ENCODE data around the gene UBE2L5. TPM values are rescaled to one million over a fixed set of nuclear protein-coding genes. Genes with fewer than 3 reads are reported as not detected.

Gene UBE2L5
- total RNA-seq (2014; rRNA removed; shearing (Covaris generic)) = not detected in 2 replicates

- DNase-seq (ENCODE audit: low read depth) = peak; percentile 76
Measured at GRCh38 chr13:30422054-30422839, at the start of gene UBE2L5. Gene UBE2L5, plus strand, starts transcription at chr13:30422493. Its CDS starts 5,498 bp downstream, at chr13:30427991.

DNA sequence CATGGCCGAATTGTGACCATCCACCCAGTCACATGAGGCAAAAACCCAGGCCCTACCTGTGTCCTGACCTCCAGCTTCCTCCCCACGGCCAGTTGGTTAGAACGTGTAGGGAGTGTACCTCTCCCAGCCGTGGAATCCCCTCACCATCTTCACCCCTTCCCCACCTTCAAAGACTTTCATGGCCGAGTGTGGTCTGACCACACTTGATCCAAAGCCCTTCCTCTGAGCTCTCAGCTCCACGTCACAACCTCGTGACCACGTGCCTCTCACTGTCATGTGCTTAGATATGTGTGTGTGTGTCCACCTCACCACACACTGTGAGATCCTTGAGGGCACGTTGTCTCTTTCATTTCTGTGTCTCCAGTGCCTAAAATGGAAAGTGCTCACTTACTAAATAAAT lies 48.6 kb upstream of the UBE2L5 start:
- no peak for DNase-seq (ENCODE audit: low read depth)

- no peak for DNase-seq (ENCODE audit: low read depth)
Measured at GRCh38 chr13:30375265-30375835, 46.9 kb upstream of the UBE2L5 start.

DNA sequence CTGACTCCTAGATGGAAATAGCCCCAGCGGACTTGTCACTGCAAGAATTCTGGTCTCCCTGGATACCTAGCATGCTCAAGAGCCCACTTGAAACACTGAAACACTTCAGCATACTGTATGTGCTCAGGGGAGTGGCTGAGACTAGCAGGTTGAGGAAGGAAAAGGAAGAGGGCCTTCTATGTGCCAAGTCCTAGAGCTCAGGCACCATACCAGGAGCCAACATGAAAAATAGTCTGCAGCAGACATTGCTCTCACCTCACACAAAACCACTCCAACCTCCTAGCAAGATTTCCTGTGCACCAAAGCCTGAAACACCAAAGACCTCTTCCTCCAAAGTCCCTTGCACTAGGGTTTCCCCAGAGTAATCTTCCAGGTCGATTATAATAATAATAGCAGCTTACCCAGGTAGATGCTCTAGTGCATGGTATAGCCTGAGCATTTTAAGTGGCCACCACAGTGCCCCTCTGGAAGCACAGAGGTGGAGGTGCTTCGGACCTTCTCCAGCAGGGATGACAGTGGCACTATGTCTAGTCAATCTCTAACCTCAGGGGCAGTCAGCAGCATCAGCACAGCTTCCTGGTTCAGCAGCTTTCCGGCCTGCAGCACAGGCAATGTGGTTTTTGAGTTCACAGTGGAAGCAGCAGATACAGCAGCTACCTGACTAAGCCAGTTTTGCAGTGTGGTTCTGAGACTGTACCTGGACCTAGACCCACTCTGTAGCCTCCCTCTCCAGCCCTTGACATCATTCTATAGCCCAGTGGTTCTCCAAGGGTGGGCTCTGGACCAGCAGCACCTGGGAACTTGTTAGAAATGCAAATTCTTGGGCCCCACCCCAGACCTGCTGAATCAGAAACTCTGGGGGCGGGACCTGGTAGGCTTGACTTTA lies 45.6 kb upstream of the UBE2L5 start:
- DNase-seq (ENCODE audit: low read depth) = no peak

- DNase-seq (ENCODE audit: low read depth) = no peak
Measured at GRCh38 chr13:30377312-30377685, 45.0 kb upstream of the UBE2L5 start.

GRCh38 chr13:30378191-30378590 lies 44.1 kb upstream of the UBE2L5 start:
- DNase-seq (ENCODE audit: low read depth) = no peak

- DNase-seq (ENCODE audit: low read depth) = no peak
Measured at GRCh38 chr13:30381049-30381448, 41.2 kb upstream of the UBE2L5 start.

DNA sequence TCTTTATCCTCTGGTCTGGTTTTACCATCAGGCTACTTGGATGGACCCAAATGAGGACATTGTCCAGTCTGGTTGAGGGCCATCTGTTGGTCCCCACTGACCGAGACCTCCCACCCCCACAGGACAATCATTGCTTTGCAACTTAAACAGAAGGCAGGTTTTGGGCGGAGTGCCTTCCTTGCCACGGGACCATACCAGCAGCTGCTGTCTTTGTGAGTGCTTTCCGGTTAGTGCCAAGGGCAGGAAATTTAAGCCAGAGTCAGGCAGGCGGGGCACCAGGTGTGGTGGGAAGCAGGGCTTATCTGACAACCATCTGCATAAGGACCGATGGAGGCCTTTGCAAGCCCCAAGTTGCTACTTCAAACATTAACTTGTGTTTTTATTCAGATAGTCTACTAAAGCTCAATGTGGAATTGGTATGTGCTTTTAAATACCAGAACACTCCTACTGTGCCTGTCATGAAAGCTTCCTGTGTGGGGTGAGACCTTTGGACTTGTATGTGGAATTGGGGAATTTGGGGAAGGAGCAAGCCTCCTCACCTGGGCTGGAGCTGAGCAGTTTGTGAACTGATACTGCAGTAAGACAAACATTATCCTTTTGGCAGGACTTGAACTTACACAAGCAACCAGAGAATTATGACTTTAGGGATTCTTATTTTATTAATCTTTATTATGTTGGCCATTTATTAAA lies 39.3 kb upstream of the UBE2L5 start:
- no peak for DNase-seq (ENCODE audit: low read depth)

DNA sequence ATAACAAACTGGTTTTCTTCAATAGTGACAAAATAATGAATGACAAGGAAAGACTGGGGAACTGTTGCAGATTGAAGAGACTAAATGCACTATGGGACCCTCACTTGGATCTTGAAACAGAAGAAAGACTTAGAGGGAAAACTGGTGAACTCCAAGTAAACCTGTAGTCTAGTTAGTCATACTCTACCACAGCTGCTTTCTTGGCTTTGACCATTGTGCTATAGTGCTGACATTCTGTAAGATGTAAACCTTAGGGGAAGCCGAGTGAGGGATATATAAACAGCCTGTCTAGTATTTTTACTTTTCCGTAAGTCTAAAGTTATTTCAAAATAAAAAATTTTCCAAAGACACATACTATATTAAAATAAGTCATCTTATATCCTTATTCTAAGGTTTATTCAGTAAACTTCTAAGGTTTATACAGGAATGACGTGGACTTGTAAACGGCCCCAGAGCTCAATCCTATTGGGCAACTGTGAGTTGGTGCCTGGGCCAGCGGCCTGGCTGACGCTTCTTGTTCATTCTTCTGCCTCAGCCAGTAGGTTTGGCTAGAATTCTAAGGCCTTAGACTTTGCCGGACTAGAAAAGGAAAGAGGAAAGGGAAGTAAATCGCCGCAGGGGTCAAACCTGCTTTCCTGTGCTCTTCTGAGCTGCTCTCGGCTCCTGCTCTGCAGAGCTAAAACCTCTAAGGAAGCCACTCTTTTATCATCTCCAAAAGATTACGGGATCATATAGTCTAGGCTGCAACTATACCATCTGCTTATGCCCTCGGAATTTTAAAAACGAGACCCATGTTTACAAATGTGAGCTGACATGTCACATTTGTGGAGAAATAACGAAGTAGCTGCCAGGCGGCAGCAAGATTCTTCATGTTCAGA lies 33.6 kb upstream of the UBE2L5 start:
- no peak for DNase-seq (ENCODE audit: low read depth)

- no peak for DNase-seq (ENCODE audit: low read depth)
Measured at GRCh38 chr13:30391956-30392680, 30.2 kb upstream of the UBE2L5 start.

GRCh38 chr13:30392681-30393045 lies 29.6 kb upstream of the UBE2L5 start:
- no peak for DNase-seq (ENCODE audit: low read depth)

DNA sequence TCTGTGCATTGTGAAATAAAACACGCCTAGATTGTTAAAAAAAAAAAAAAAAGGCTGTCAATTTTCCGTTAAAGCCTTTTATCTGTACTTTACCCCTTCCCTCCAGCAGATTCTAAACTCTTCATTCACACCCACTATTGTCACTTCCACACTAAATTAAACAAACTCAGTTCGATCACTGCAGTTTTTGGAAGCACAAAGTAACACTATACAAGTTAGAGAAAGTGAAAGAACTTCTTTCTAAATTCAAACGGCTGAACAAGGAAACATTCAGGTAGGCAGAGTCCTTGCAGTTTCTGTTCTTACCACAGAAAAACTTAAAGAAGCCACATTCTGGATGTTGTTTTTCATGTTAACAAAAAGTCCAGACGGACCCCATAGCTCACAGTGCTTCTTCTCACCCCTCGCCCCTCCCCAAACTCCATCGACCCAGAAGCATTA lies 27.5 kb upstream of the UBE2L5 start:
- DNase-seq (ENCODE audit: low read depth) = peak; percentile 11

DNA sequence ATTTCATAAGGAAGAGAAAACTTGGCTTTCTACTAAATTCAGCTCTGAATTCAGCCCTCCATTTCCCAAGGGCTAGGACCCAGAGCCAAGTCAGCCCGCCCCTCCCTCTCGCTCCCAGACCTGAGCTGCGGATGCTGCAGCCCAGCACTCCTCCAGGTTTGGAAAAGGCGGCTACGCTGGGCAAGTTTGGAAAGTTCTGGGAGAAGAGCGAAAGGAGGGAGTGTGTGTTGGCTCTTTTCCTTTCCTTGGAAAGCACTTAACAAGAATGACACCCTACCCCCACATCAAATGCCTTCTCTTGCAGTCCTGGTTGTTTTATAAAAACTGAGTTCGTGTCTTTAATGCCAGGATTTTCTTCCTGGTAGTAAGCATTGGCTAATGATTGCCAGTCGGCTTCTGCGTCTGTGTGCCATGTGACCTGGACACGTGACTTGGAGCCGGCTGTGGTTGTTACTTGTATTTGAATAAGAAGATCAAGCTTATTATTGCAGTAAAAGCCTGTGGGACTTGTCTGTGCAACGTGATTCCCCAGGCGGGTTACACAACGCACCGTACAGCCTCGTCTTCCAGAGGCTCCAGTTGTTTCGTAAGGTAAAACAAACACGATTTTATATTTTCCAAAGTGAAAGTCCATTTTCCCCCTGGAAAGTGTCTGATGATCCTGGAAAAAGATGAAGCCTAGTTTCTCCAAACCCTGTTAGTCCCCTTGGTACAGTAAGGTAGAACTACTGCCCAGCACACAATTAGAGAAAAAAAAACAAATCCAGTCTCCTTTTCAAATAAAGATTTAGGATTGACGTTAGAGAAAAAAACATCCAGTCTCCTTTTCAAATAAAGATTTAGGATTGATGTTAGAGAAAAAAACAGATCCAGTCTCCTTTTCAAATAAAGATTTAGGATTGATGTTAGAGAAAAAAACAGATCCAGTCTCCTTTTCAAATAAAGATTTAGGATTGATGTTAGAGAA lies 26.8 kb upstream of the UBE2L5 start:
- DNase-seq (ENCODE audit: low read depth) = peak; percentile 87

DNA sequence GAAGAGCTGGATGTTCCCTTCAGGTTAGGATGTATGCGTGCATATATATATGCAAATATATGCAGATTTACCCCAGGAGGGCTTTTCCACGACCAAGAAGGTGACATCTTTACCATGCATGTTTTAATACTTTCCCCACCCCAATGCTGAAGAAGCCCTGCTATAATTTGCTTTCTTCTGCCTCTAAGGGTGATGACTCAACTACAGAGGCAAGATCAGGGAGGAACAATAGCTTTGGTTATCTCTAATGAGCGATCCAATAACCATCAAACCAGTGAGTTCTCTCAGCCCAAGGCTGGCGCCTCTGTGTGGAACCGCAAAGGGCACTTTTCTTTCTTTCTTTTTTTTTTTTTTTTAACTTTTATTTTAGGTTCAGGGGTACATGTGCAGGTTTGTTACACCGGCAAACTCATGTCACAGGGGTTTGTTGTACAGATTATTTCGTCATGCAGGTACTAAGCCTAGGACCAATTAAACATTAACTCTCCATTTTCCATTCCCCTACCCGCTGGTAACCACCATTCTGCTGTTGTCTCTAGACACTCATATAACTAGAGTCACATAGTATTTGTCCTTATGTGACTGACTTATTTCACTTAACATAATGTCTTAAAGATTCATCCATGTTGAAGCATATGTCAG lies 25.7 kb upstream of the UBE2L5 start:
- DNase-seq (ENCODE audit: low read depth) = peak; percentile 60

- DNase-seq (ENCODE audit: low read depth) = no peak
Measured at GRCh38 chr13:30398601-30399072, 23.7 kb upstream of the UBE2L5 start.

GRCh38 chr13:30400376-30400775 lies 21.9 kb upstream of the UBE2L5 start:
- no peak for DNase-seq (ENCODE audit: low read depth)

DNA sequence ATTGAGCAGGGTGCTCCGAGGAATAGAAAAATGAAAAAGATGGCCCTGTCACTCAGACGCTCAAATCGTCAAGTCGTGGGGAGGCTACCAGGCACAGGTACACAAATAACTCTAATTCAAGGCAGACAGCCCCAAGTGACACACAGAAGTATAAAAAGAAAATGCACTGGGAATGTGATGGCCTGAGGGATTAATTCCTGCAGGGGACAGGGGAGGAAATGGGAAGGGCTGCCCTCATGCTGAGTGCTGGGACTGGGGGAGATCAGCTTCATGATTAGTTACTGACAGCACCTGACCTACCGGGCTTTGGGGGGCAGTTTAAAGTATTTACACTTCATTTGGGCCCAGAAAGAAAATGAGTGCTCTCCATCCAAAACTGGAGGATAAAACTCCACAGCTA lies 20.9 kb upstream of the UBE2L5 start:
- DNase-seq (ENCODE audit: low read depth) = no peak

GRCh38 chr13:30403456-30403855 lies 18.8 kb upstream of the UBE2L5 start:
- DNase-seq (ENCODE audit: low read depth) = no peak
